GM23338 (cell line): ENCODE data around the gene POMP. TPM values are rescaled to one million over a fixed set of nuclear protein-coding genes. Genes with fewer than 3 reads are reported as not detected.

Experiments
- ATAC-seq: fragments of 200-7000 bp; cut with Tn5 transposase; 3 replicates; pipeline ENCODE4 v1.9.1; 2020
- DNase-seq: peaks from one replicate; pipeline ENCODE4 v3.0.0-alpha.2; 2015; ENCODE audit warnings: low spot score
- H2AFZ ChIP-seq: fragments of 200-600 bp; sonication (generic); 2 replicates; pipeline ENCODE4 v1.8.0; 2016; ENCODE audit warnings: antibody characterized with exemption, mild to moderate bottlenecking, moderate library complexity
- H3F3A ChIP-seq: fragments of 200-600 bp; sonication (generic); replicated peaks from 2 replicates; pipeline ENCODE4 v1.8.0; 2017; ENCODE audit warnings: antibody characterized with exemption, mixed run types, low read depth
- H3K27ac ChIP-seq: fragments of 200-600 bp; sonication (generic); 2 replicates; pipeline ENCODE4 v1.6.1; 2016; ENCODE audit warnings: low read depth
- H3K27me3 ChIP-seq: fragments of 200-600 bp; sonication (generic); 2 replicates; pipeline ENCODE4 v1.8.0; 2016; ENCODE audit warnings: mild to moderate bottlenecking, mixed run types, moderate library complexity; ENCODE audit not compliant: insufficient read depth
- H3K36me3 ChIP-seq: fragments of 200-600 bp; sonication (generic); 2 replicates; pipeline ENCODE4 v1.8.0; 2016; ENCODE audit warnings: mild to moderate bottlenecking; ENCODE audit not compliant: insufficient read depth
- H3K4me1 ChIP-seq: fragments of 200-600 bp; sonication (generic); 2 replicates; pipeline ENCODE4 v1.8.0; 2016; ENCODE audit warnings: mild to moderate bottlenecking, moderate library complexity; ENCODE audit not compliant: insufficient read depth
- H3K4me2 ChIP-seq: fragments of 200-600 bp; sonication (generic); 2 replicates; pipeline ENCODE4 v1.7.1; 2017; ENCODE audit warnings: mixed run types
- H3K4me3 ChIP-seq: fragments of 200-600 bp; sonication (generic); 2 replicates; pipeline ENCODE4 v1.6.1; 2016; ENCODE audit warnings: mixed run types
- H3K79me2 ChIP-seq: fragments of 200-600 bp; sonication (generic); replicated peaks from 2 replicates; pipeline ENCODE4 v1.8.0; 2017; ENCODE audit warnings: mild to moderate bottlenecking; ENCODE audit not compliant: insufficient read depth
- H3K9me2 ChIP-seq: fragments of 200-600 bp; sonication (generic); 2 replicates; pipeline ENCODE4 v1.8.0; 2017; ENCODE audit not compliant: insufficient read depth
- H4K20me1 ChIP-seq: fragments of 200-600 bp; sonication (generic); replicated peaks from 2 replicates; pipeline ENCODE4 v1.8.0; 2017; ENCODE audit warnings: mild to moderate bottlenecking; ENCODE audit not compliant: insufficient read depth
- H3K27ac Mint-ChIP-seq: 2 replicates; pipeline ENCODE4 v1.8.0; 2020; ENCODE audit warnings: inconsistent platforms, mild to moderate bottlenecking, moderate library complexity, mixed read lengths
- H3K27me3 Mint-ChIP-seq: 3 replicates; pipeline ENCODE4 v1.8.0; 2022; ENCODE audit warnings: low read depth, mild to moderate bottlenecking, moderate library complexity, mixed read lengths, inconsistent platforms; ENCODE audit not compliant: insufficient read depth, poor library complexity
- H3K36me3 Mint-ChIP-seq: 3 replicates; pipeline ENCODE4 v1.8.0; 2021; ENCODE audit warnings: low read depth, mild to moderate bottlenecking, inconsistent platforms, moderate library complexity, mixed read lengths
- H3K4me1 Mint-ChIP-seq: 3 replicates; pipeline ENCODE4 v1.8.0; 2020; ENCODE audit warnings: mild to moderate bottlenecking, inconsistent platforms, mixed read lengths
- H3K4me3 Mint-ChIP-seq: 3 replicates; pipeline ENCODE4 v1.8.0; 2021; ENCODE audit warnings: moderate library complexity, mild to moderate bottlenecking, inconsistent platforms, mixed read lengths
- H3K9me3 Mint-ChIP-seq: 3 replicates; pipeline ENCODE4 v1.8.0; 2020; ENCODE audit warnings: moderate library complexity, mild to moderate bottlenecking, inconsistent platforms, mixed read lengths
- CREB1 ChIP-seq: fragments of 250-450 bp; sonication (Bioruptor Pico); IDR thresholded peaks from 2 replicates; pipeline ENCODE4 v1.5.0; 2020; ENCODE audit warnings: low read depth, mild to moderate bottlenecking, moderate library complexity
- CTCF ChIP-seq, 2 experiments: fragments of 200-600 bp in 1 of 2; sonication (generic) in 1 of 2; conservative IDR thresholded peaks; 2 replicates each; pipeline versions ENCODE4 v1.5.1 to v1.6.1; 2016 to 2017; ENCODE audit warnings: antibody characterized with exemption in 2 of 2, low read depth in 2 of 2, mild to moderate bottlenecking in 2 of 2, moderate library complexity in 1 of 2
- ETS1 ChIP-seq: IDR thresholded peaks from 2 replicates; pipeline ENCODE4 v1.6.1; 2016; ENCODE audit warnings: antibody characterized with exemption
- EZH2 ChIP-seq: fragments of 200-600 bp; sonication (generic); IDR thresholded peaks from one replicate; pipeline ENCODE4 v1.8.0; 2017; ENCODE audit warnings: antibody characterized with exemption, mild to moderate bottlenecking, low read depth; ENCODE audit not compliant: unreplicated experiment
- EZH2phosphoT487 ChIP-seq: fragments of 200-600 bp; sonication (generic); IDR thresholded peaks from one replicate; pipeline ENCODE4 v1.8.1; 2018; ENCODE audit warnings: antibody characterized with exemption; ENCODE audit not compliant: unreplicated experiment
- POLR2AphosphoS5 ChIP-seq: IDR thresholded peaks from 2 replicates; pipeline ENCODE4 v1.6.1; 2016; ENCODE audit warnings: antibody characterized with exemption, low read depth
- REST ChIP-seq: IDR thresholded peaks from one replicate; pipeline ENCODE4 v1.6.1; 2018; ENCODE audit warnings: antibody characterized with exemption; ENCODE audit not compliant: unreplicated experiment
- STAT1 ChIP-seq: IDR thresholded peaks from one replicate; pipeline ENCODE4 v1.6.1; 2016; ENCODE audit warnings: antibody characterized with exemption; ENCODE audit not compliant: unreplicated experiment
- ZNF114 ChIP-seq: fragments of 250-450 bp; sonication (Bioruptor Pico); IDR thresholded peaks from 2 replicates; pipeline ENCODE4 v1.5.0; 2020; ENCODE audit warnings: mild to moderate bottlenecking, moderate library complexity
- ZNF462 ChIP-seq: fragments of 250-450 bp; sonication (Bioruptor Pico); IDR thresholded peaks from 2 replicates; pipeline ENCODE4 v1.5.0; 2020; ENCODE audit warnings: mild to moderate bottlenecking, moderate library complexity
- long read RNA-seq: library from polyadenylated mRNA; unstranded; transcript quantifications from one replicate; pipeline ENCODE4 v2.0.0, GENCODE V29; 2020; ENCODE audit not compliant: unreplicated experiment
- polyA plus RNA-seq: library from polyadenylated mRNA; unstranded; fragments of >200 nt; fragmentation: Nextera tagmentation; extraction: Ambion mirVana; gene quantifications from 2 replicates; pipeline ENCODE4 v1.2.1, GENCODE V29; 2016
- total RNA-seq: library from RNA; depleted of rRNA; stranded (reverse); fragments of >200 nt; shearing (Covaris generic); gene quantifications from 2 replicates; pipeline ENCODE4 v1.2.3, GENCODE V29; 2014; rRNA removed

POMP gene
- total RNA-seq (92.6 and 95.9 TPM in 2 replicates), polyA plus RNA-seq (389 and 446 TPM in 2 replicates)
- long read RNA-seq, transcript POMP-201 (6 exons, 1,330 nt), result major isoform, 216 of 231 reads
- long read RNA-seq, partial matches to known transcripts, result 12 of 231 reads
- long read RNA-seq, other reads (novel, unspliced or antisense), result 3 of 231 reads

- Histone ChIP-seq H3K9me2 (no peaks in the 10 kb centered on the region), H3K27ac (peak within 1 kb of the TSS; percentile 75), H3F3A (no peaks in the 10 kb centered on the region), H3K4me3 (peak within 1 kb of the TSS; percentile 92), H3K4me1 (peaks cover 18% of the 10 kb centered on the region), H4K20me1 (peaks cover 29% of the 10 kb centered on the region), H3K36me3 (peaks cover 20% of the 10 kb centered on the region), H3K79me2 (peaks cover 82% of the 10 kb centered on the region), H3K27me3 (no peaks in the 10 kb centered on the region), H3K4me2 (peak within 1 kb of the TSS; percentile 94), H2AFZ (peak within 1 kb of the TSS; percentile 97)
- H3K4me1 Mint-ChIP-seq, result peaks cover 29% of the 10 kb centered on the region
- TF ChIP-seq ETS1, result peak; percentile 92
- no peak for TF ChIP-seq CTCF (conservative IDR thresholded peaks at IDR 0.05; ENCODE audit: low read depth in 2 of 2)
- TF ChIP-seq EZH2phosphoT487, result no peak
- no peak for TF ChIP-seq REST
- TF ChIP-seq ZNF114, result no peak
- peak; percentile 99 for TF ChIP-seq POLR2AphosphoS5
- TF ChIP-seq STAT1, result no peak
- peak; percentile 71 for TF ChIP-seq CREB1 (CRISPR knock-in tag)
- TF ChIP-seq EZH2, result no peak
- TF ChIP-seq ZNF462 (CRISPR knock-in tag), result no peak
- peak within 1 kb of the TSS; percentile 95 for H3K27ac Mint-ChIP-seq
- peak; percentile 97 for ATAC-seq
- H3K9me3 Mint-ChIP-seq, result no peaks in the 10 kb centered on the region
- DNase-seq, result peak; percentile 94
- peaks cover 3% of the 10 kb centered on the region for H3K27me3 Mint-ChIP-seq
- H3K36me3 Mint-ChIP-seq, result peaks cover 28% of the 10 kb centered on the region
- H3K4me3 Mint-ChIP-seq, result peak within 1 kb of the TSS; percentile 96
Measured at GRCh38 chr13:28658796-28659620, at the start of gene POMP. POMP (plus strand) TSS chr13:28659130; CDS start chr13:28659185, 55 bp downstream.
